ENCODE results near the gene NYNRIN.
"Not testable (repeated sequence)": the region's sequence is repeated elsewhere in the genome, so short reads cannot be mapped to it uniquely, and the experiment has no call there.

The NYNRIN gene

GRCh38 chr14:24398653-24399446, at the start of gene NYNRIN:
Gene NYNRIN, plus strand, starts transcription at chr14:24399003. Its CDS starts 244 bp downstream, at chr14:24399247.
- FAIRE-seq: no peak

GRCh38 chr14:24349742-24350141, 49.1 kb upstream of the NYNRIN start:
- no peak for FAIRE-seq
- no peak for DNase-seq (ENCODE audit: extremely low spot score, insufficient read length, low read depth)

More at GRCh38 chr14:24398653-24399446, at the start of gene NYNRIN:
- DNase-seq (ENCODE audit: extremely low spot score, insufficient read length, low read depth): no peak

- no peak for FAIRE-seq
- no peak for DNase-seq (ENCODE audit: extremely low spot score, insufficient read length, low read depth)
Measured at GRCh38 chr14:24351517-24351916, 47.3 kb upstream of the NYNRIN start.

GRCh38 chr14:24353559-24354481, 45.0 kb upstream of the NYNRIN start:
- no peak for DNase-seq (ENCODE audit: extremely low spot score, insufficient read length, low read depth)
- no peak for FAIRE-seq

GRCh38 chr14:24354482-24354825, 44.3 kb upstream of the NYNRIN start:
- not testable (repeated sequence) for FAIRE-seq; DNase-seq (ENCODE audit: extremely low spot score, insufficient read length, low read depth)

GRCh38 chr14:24355009-24355408, 43.8 kb upstream of the NYNRIN start:
- FAIRE-seq (no peak), DNase-seq (ENCODE audit: extremely low spot score, insufficient read length, low read depth) (no peak)

- DNase-seq (ENCODE audit: extremely low spot score, insufficient read length, low read depth) (no peak), FAIRE-seq (no peak)
Measured at GRCh38 chr14:24356208-24356607, 42.6 kb upstream of the NYNRIN start.

GRCh38 chr14:24360281-24360680, 38.5 kb upstream of the NYNRIN start:
- DNase-seq (ENCODE audit: extremely low spot score, insufficient read length, low read depth) (no peak), FAIRE-seq (no peak)

- FAIRE-seq: no peak
- DNase-seq (ENCODE audit: extremely low spot score, insufficient read length, low read depth): no peak
Measured at GRCh38 chr14:24361326-24361725, 37.5 kb upstream of the NYNRIN start.

GRCh38 chr14:24362241-24362960, 36.4 kb upstream of the NYNRIN start:
- FAIRE-seq (no peak), DNase-seq (ENCODE audit: extremely low spot score, insufficient read length, low read depth) (no peak)

- DNase-seq (ENCODE audit: extremely low spot score, insufficient read length, low read depth) (no peak), FAIRE-seq (no peak)
Measured at GRCh38 chr14:24363401-24363800, 35.4 kb upstream of the NYNRIN start.

- DNase-seq (ENCODE audit: extremely low spot score, insufficient read length, low read depth) (no peak), FAIRE-seq (no peak)
Measured at GRCh38 chr14:24364841-24365240, 34.0 kb upstream of the NYNRIN start.

GRCh38 chr14:24365600-24366412, 33.0 kb upstream of the NYNRIN start:
- DNase-seq (ENCODE audit: extremely low spot score, insufficient read length, low read depth) (no peak), FAIRE-seq (peak; percentile 90)

- FAIRE-seq (no peak), DNase-seq (ENCODE audit: extremely low spot score, insufficient read length, low read depth) (no peak)
Measured at GRCh38 chr14:24366413-24366720, 32.4 kb upstream of the NYNRIN start.

- DNase-seq (ENCODE audit: extremely low spot score, insufficient read length, low read depth) (peak; percentile 67), FAIRE-seq (peak; percentile 75)
Measured at GRCh38 chr14:24366721-24367513, 31.9 kb upstream of the NYNRIN start.

GRCh38 chr14:24367514-24368211, 31.1 kb upstream of the NYNRIN start, which contains the start of gene NFATC4:
Gene NFATC4, plus strand, starts transcription at chr14:24368184. Its CDS starts 157 bp downstream, at chr14:24368341.
- FAIRE-seq: no peak
- DNase-seq (ENCODE audit: extremely low spot score, insufficient read length, low read depth): no peak

GRCh38 chr14:24368212-24368561, 30.6 kb upstream of the NYNRIN start:
- no peak for DNase-seq (ENCODE audit: extremely low spot score, insufficient read length, low read depth)
- no peak for FAIRE-seq

- FAIRE-seq: no peak
Measured at GRCh38 chr14:24368562-24369252, 30.1 kb upstream of the NYNRIN start.

More at GRCh38 chr14:24368562-24369252, 30.1 kb upstream of the NYNRIN start:
- no peak for DNase-seq (ENCODE audit: extremely low spot score, insufficient read length, low read depth)
